Measurements from ENCODE around the gene TMEM139. TPM values are rescaled to one million over a fixed set of nuclear protein-coding genes. Genes with fewer than 3 reads are reported as not detected.

TMEM139 gene
- total RNA-seq, 1 experiment from 2014 or later = 0.85 TPM

DNA sequence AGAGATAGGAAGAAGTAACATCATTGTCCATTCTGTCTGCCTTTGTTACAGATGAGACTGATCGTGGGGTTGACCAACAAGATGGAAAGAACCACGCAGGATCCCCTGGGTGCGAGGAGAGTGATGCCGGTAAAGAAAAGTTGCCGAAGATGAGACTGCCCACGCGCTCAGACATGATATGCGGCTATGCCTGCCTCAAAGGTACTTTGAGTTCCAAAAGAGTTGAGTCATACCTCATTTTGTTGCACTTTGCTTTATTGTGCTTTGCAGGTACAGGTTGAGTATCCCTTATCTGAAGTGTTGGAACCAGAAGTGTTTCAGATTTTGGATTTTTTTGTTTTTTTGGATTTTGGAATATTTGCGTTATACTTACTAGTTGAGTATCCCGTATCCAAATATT is 19.0 kb downstream of the TMEM139 start:
- H3K9me3 ChIP-seq (ENCODE audit: control insufficient read depth, low read depth, low read length) = no peaks in the 10 kb centered on the region
- H3K79me1 ChIP-seq (ENCODE audit: insufficient read depth, low read depth, low read length, poor library complexity, severe bottlenecking) = no peaks in the 10 kb centered on the region
- no peak overlapping the region for H2AK5ac ChIP-seq (ENCODE audit: insufficient read length, low read length)
- Mint-ChIP-seq H3K4me1 (no peaks in the 10 kb centered on the region), H3K4me3 (no peak overlapping the region), H3K36me3 (ENCODE audit: insufficient read depth in 1 of 3, low read depth in 3 of 3) (peaks cover 68 to 95% (median 94%) of the 10 kb centered on the region in 3 experiments), H3K27me3 (ENCODE audit: low read depth) (no peaks in the 10 kb centered on the region; the same call in 1 of the 2 replicates), H3K27ac (no peak overlapping the region), H3K9me3 (no peaks in the 10 kb centered on the region)
- no peak overlapping the region for H2BK5ac ChIP-seq (ENCODE audit: insufficient read length, low read length)
- no peak overlapping the region for H3K14ac ChIP-seq (ENCODE audit: insufficient read depth, low read length)
- H3K79me2 ChIP-seq (ENCODE audit: insufficient read depth, low read length) = no peaks in the 10 kb centered on the region
- H4K8ac ChIP-seq (replicated peaks; ENCODE audit: insufficient read length, low read depth, low read length) = no peak overlapping the region
- no peak for DNase-seq
- no peak overlapping the region for H3K23ac ChIP-seq (ENCODE audit: insufficient read length, low read depth, low read length)
- H3K27ac ChIP-seq (ENCODE audit: insufficient read length, low read depth, low read length) = no peak overlapping the region
- H3K56ac ChIP-seq (ENCODE audit: insufficient read length, low read depth, low read length) = no peak overlapping the region
- H3K27me3 ChIP-seq (ENCODE audit: insufficient read depth, low read length) = no peaks in the 10 kb centered on the region
- no peak overlapping the region for H3K4ac ChIP-seq (ENCODE audit: low read depth, low read length)
- H3K4me1 ChIP-seq (ENCODE audit: insufficient read depth, low read length) = no peaks in the 10 kb centered on the region
- no peak overlapping the region for H3K18ac ChIP-seq (ENCODE audit: insufficient read length, low read depth, low read length)
- TF ChIP-seq, protein P1, sequence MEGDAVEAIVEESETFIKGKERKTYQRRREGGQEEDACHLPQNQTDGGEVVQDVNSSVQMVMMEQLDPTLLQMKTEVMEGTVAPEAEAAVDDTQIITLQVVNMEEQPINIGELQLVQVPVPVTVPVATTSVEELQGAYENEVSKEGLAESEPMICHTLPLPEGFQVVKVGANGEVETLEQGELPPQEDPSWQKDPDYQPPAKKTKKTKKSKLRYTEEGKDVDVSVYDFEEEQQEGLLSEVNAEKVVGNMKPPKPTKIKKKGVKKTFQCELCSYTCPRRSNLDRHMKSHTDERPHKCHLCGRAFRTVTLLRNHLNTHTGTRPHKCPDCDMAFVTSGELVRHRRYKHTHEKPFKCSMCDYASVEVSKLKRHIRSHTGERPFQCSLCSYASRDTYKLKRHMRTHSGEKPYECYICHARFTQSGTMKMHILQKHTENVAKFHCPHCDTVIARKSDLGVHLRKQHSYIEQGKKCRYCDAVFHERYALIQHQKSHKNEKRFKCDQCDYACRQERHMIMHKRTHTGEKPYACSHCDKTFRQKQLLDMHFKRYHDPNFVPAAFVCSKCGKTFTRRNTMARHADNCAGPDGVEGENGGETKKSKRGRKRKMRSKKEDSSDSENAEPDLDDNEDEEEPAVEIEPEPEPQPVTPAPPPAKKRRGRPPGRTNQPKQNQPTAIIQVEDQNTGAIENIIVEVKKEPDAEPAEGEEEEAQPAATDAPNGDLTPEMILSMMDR (conservative IDR thresholded peaks at IDR 0.05) = no peak
- no peak overlapping the region for H2BK15ac ChIP-seq (ENCODE audit: low read depth, low read length)
- no peak overlapping the region for H3K4me2 ChIP-seq (ENCODE audit: insufficient read depth, insufficient read length, low read length)
- H2BK120ac ChIP-seq (ENCODE audit: low read depth, low read length, poor library complexity, severe bottlenecking) = no peak overlapping the region
- no peak overlapping the region for H2BK12ac ChIP-seq (ENCODE audit: insufficient read length, low read depth, low read length)
- no CpG with 5 or more reads among the region's 10 CpGs for WGBS (ENCODE audit: extremely low coverage, insufficient read length, low lambda C conversion rate)
- H2AFZ ChIP-seq (ENCODE audit: low read length) = no peak overlapping the region
- no peak overlapping the region for H3K9ac ChIP-seq (ENCODE audit: extremely low read depth, insufficient read length, low read length)
- no peak overlapping the region for H4K5ac ChIP-seq (ENCODE audit: insufficient read length, low read depth, low read length)
- H4K20me1 ChIP-seq (ENCODE audit: control insufficient read depth, insufficient read depth, insufficient read length) = no peaks in the 10 kb centered on the region
- H3T11ph ChIP-seq (ENCODE audit: low read length) = no peak overlapping the region
- no peak overlapping the region for H4K91ac ChIP-seq (ENCODE audit: insufficient read length, low read depth, low read length)
- no peak overlapping the region for H2BK20ac ChIP-seq (ENCODE audit: low read depth, low read length, poor library complexity, severe bottlenecking)
- no peaks in the 10 kb centered on the region for H3K23me2 ChIP-seq (ENCODE audit: insufficient read length, low read depth, low read length, poor library complexity, severe bottlenecking)
